GM19043 (cell line): ENCODE results near the gene MAML2.

Source experiments
- ATAC-seq: cut with Tn5 transposase; IDR thresholded peaks from one replicate; pipeline ENCODE4 v1.9.1; 2021; ENCODE audit warnings: low read depth; ENCODE audit not compliant: unreplicated experiment

MAML2 gene

GRCh38 chr11:95999711-96000406 is 343.1 kb downstream of the MAML2 start:
- ATAC-seq = no peak

- no peak for ATAC-seq
Measured at GRCh38 chr11:95996621-95997235, 346.3 kb downstream of the MAML2 start.

- no peak for ATAC-seq
Measured at GRCh38 chr11:95994329-95994728, 348.7 kb downstream of the MAML2 start.

GRCh38 chr11:95993438-95994298 is 349.3 kb downstream of the MAML2 start:
- ATAC-seq = no peak

GRCh38 chr11:95991545-95991944 is 351.4 kb downstream of the MAML2 start:
- ATAC-seq = no peak

GRCh38 chr11:95991101-95991500 is 351.9 kb downstream of the MAML2 start:
- ATAC-seq = no peak

- no peak for ATAC-seq
Measured at GRCh38 chr11:95989780-95990179, 353.2 kb downstream of the MAML2 start.

GRCh38 chr11:95989076-95989605 is 353.9 kb downstream of the MAML2 start:
- ATAC-seq = no peak

GRCh38 chr11:95985174-95985808 is 357.7 kb downstream of the MAML2 start:
- ATAC-seq = no peak

GRCh38 chr11:95984072-95984471 is 358.9 kb downstream of the MAML2 start:
- no peak for ATAC-seq

- ATAC-seq = no peak
Measured at GRCh38 chr11:95977534-95978174, 365.3 kb downstream of the MAML2 start.

- no peak for ATAC-seq
Measured at GRCh38 chr11:95976550-95976949, 366.4 kb downstream of the MAML2 start.

- no peak for ATAC-seq
Measured at GRCh38 chr11:95975343-95975742, 367.7 kb downstream of the MAML2 start.

- ATAC-seq = no peak
Measured at GRCh38 chr11:95972060-95972459, 370.9 kb downstream of the MAML2 start.

- ATAC-seq = no peak
Measured at GRCh38 chr11:95968585-95968984, 374.4 kb downstream of the MAML2 start.

- no peak for ATAC-seq
Measured at GRCh38 chr11:95964281-95964680, 378.7 kb downstream of the MAML2 start.

- ATAC-seq = no peak
Measured at GRCh38 chr11:95961758-95962157, 381.2 kb downstream of the MAML2 start.

- no peak for ATAC-seq
Measured at GRCh38 chr11:95950905-95951304, 392.1 kb downstream of the MAML2 start.

- ATAC-seq = no peak
Measured at GRCh38 chr11:95948637-95949036, 394.4 kb downstream of the MAML2 start.

GRCh38 chr11:95944623-95945022 is 398.4 kb downstream of the MAML2 start:
- no peak for ATAC-seq
